ENCODE results near the gene NCR3LG1. TPM values are rescaled to one million over a fixed set of nuclear protein-coding genes. Genes with fewer than 3 reads are reported as not detected.

The NCR3LG1 gene
- total and polyA plus RNA-seq, 2 of the 8 experiments (the other 6 are each of a cell fraction or from before 2014, with no cell fraction given), result 0.68 to 1.9 TPM

DNA sequence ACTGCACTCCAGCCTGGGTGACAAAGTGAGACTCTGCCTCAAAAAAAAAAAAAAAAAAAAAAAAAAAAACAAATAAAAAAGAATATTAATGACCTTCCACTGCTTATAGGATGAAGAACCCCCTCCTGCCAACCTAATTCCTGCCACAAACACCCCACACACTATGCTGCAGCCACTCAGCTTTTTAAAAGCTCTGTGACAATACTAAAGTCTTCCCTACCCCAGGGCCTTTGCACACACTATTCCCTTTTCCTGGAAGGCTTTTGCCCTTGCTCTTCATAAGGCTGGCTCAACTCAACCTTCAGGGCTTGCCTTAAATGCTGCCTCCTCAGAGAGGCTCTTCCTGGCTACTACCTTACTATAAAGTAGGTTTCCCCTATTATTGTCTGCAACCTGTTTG lies 47.6 kb downstream of the NCR3LG1 start:
- Histone ChIP-seq H3K9ac (replicated peaks in 1 of 4; ENCODE audit: extremely low read depth in 1 of 4, low read depth in 3 of 4, low read length in 3 of 4) (no peak overlapping the region), H3K23me2 (ENCODE audit: low read depth, low read length) (no peaks in the 10 kb centered on the region), H3K4me1 (replicated peaks in 1 of 4; ENCODE audit: control insufficient read depth in 3 of 4, insufficient read depth in 4 of 4, low read length in 3 of 4) (no peaks in the 10 kb centered on the region), H3K4me2 (ENCODE audit: insufficient read depth in 1 of 2, low read depth in 2 of 2, low read length in 2 of 2) (no peak overlapping the region), H2AFZ (ENCODE audit: low read length) (no peak overlapping the region), H3K27me3 (replicated peaks in 1 of 4; ENCODE audit: control insufficient read depth in 3 of 4, extremely low read depth in 1 of 4, insufficient read depth in 3 of 4, low read length in 3 of 4) (no peaks in the 10 kb centered on the region), H3K79me2 (ENCODE audit: control insufficient read depth in 1 of 2, insufficient read depth in 2 of 2, low read length in 2 of 2) (no peaks in the 10 kb centered on the region), H4K91ac (replicated peaks; ENCODE audit: insufficient read length, low read length) (no peak overlapping the region), H2BK120ac (replicated peaks; ENCODE audit: low read depth, low read length) (no peak overlapping the region), H4K20me1 (replicated peaks in 1 of 2; ENCODE audit: control insufficient read depth in 1 of 2, insufficient read depth in 2 of 2, low read length in 2 of 2) (no peaks in the 10 kb centered on the region), H2BK15ac (ENCODE audit: low read length) (no peak overlapping the region), H2BK20ac (ENCODE audit: low read length) (no peak overlapping the region), H3K14ac (ENCODE audit: insufficient read length) (no peak overlapping the region), H4K5ac (ENCODE audit: insufficient read length, low read depth, low read length) (no peak overlapping the region), H3K18ac (ENCODE audit: extremely low read depth, low read length) (no peak overlapping the region), H2BK5ac (ENCODE audit: low read depth, low read length) (no peak overlapping the region), H2AK5ac (ENCODE audit: low read depth, low read length) (no peak overlapping the region), H3K9me3 (ENCODE audit: insufficient read depth in 2 of 2, low read depth in 1 of 2, low read length in 1 of 2) (no peaks in the 10 kb centered on the region), H3K4me3 (ENCODE audit: extremely low read depth in 1 of 4, insufficient read depth in 2 of 4, low read depth in 3 of 4, low read length in 4 of 4) (no peak overlapping the region), H3K56ac (replicated peaks; ENCODE audit: insufficient read length, low read depth, low read length) (no peak overlapping the region), H4K8ac (ENCODE audit: extremely low read depth, insufficient read depth, low read length) (no peak overlapping the region), H2BK12ac (ENCODE audit: low read depth, low read length) (no peak overlapping the region), H3K36me3 (ENCODE audit: control insufficient read depth in 2 of 4, insufficient read depth in 4 of 4, low read length in 3 of 4) (no peaks in the 10 kb centered on the region), H3K4ac (replicated peaks; ENCODE audit: insufficient read length, low read depth, low read length) (no peak overlapping the region), H3K23ac (ENCODE audit: insufficient read length) (no peak overlapping the region), H3K27ac (ENCODE audit: low read depth, low read length) (no peak overlapping the region), H3K79me1 (ENCODE audit: low read depth, low read length) (no peaks in the 10 kb centered on the region)
- DNase-seq (ENCODE audit: low read depth in 1 of 2, low spot score in 2 of 2) (no peak), FAIRE-seq (no peak)
- ChIA-PET POLR2A (ENCODE audit: partially characterized antibody) (no interaction called here), CTCF (ENCODE audit: partially characterized antibody) (interaction anchor here (1.0 to 38.8 kb wide), 5 partner anchors 13 to 138 kb away, joined by 4 to 1414 read pairs (median 10); no protein-coding TSS in a partner anchor)
- TF ChIP-seq POLR2A (IDR thresholded peaks at IDR 0.05; ENCODE audit: control extremely low read depth in 1 of 2, low read depth in 2 of 2, low read length in 2 of 2) (no peak), BCL11A (IDR thresholded peaks at IDR 0.05; ENCODE audit: low read depth in 2 of 2, low read length in 2 of 2) (no peak), GTF2F1 (IDR thresholded peaks at IDR 0.05; ENCODE audit: borderline replicate concordance, low read depth, low read length) (no peak), PHF8 (conservative IDR thresholded peaks at IDR 0.05; ENCODE audit: low read depth, low read length) (no peak), JUN (IDR thresholded peaks at IDR 0.05; ENCODE audit: low read depth, low read length) (no peak), EP300 (IDR thresholded peaks at IDR 0.05; ENCODE audit: borderline replicate concordance in 1 of 2, low read depth in 2 of 2, low read length in 2 of 2) (no peak), FOSL1 (IDR thresholded peaks at IDR 0.05; ENCODE audit: insufficient read depth, low read depth, low read length) (no peak)

Measured in H1 (cell line).